Fibroblast of the aortic adventitia (primary cell): ENCODE data around the gene U2AF1L4. TPM values are rescaled to one million over a fixed set of nuclear protein-coding genes. Genes with fewer than 3 reads are reported as not detected.

Source experiments
- DNase-seq: peaks from one replicate; pipeline ENCODE4 v3.0.0-alpha.2; 2010; ENCODE audit warnings: low read depth
- H3K4me3 ChIP-seq: 2 replicates; pipeline ENCODE4 v1.5.1; 2011; ENCODE audit warnings: low read depth, mild to moderate bottlenecking, control low read depth, low read length, moderate library complexity
- CTCF ChIP-seq: IDR thresholded peaks from 2 replicates; pipeline ENCODE4 v1.5.1; 2011; ENCODE audit warnings: mild to moderate bottlenecking, low read length, control low read depth, inconsistent platforms; ENCODE audit not compliant: insufficient read depth
- total RNA-seq: library from RNA; depleted of rRNA; stranded (reverse); fragments of >200 nt; gene quantifications from 2 replicates; pipeline ENCODE4 v1.2.3, GENCODE V29; 2012; ENCODE audit warnings: low replicate concordance

The U2AF1L4 gene
- total RNA-seq, 1 donor: 5.8 TPM

GRCh38 chr19:35785339-35785627 is 40.1 kb upstream of the U2AF1L4 start:
- no peak for TF ChIP-seq CTCF
- DNase-seq: no peak
- H3K4me3 ChIP-seq: no peak overlapping the region

GRCh38 chr19:35784503-35785338 is 39.5 kb upstream of the U2AF1L4 start:
- no peak for TF ChIP-seq CTCF
- no peak overlapping the region for H3K4me3 ChIP-seq
- DNase-seq: no peak

GRCh38 chr19:35783469-35784434 is 38.5 kb upstream of the U2AF1L4 start:
- DNase-seq: no peak
- TF ChIP-seq CTCF: no peak
- H3K4me3 ChIP-seq: no peak overlapping the region

- DNase-seq: no peak
- TF ChIP-seq CTCF: no peak
- H3K4me3 ChIP-seq: no peak overlapping the region
These were observed 37.4 kb upstream of the U2AF1L4 start for GRCh38 chr19:35782589-35782988.

GRCh38 chr19:35781650-35782049 is 36.4 kb upstream of the U2AF1L4 start:
- no peak for DNase-seq
- H3K4me3 ChIP-seq: no peak overlapping the region
- TF ChIP-seq CTCF: no peak

GRCh38 chr19:35780717-35781116 is 35.5 kb upstream of the U2AF1L4 start:
- no peak for DNase-seq
- no peak for TF ChIP-seq CTCF
- no peak overlapping the region for H3K4me3 ChIP-seq
